GM18517 (cell line): ENCODE data around the gene CYTH2.
"Not testable (repeated sequence)": the region's sequence is repeated elsewhere in the genome, so short reads cannot be mapped to it uniquely, and the experiment has no call there.

Source experiments
- ATAC-seq: cut with Tn5 transposase; IDR thresholded peaks from one replicate; pipeline ENCODE4 v1.9.1; 2021; ENCODE audit warnings: mild to moderate bottlenecking, moderate library complexity; ENCODE audit not compliant: unreplicated experiment

Gene CYTH2

GRCh38 chr19:48476176-48476575 lies 7.0 kb downstream of the CYTH2 start:
- ATAC-seq, result no peak

- ATAC-seq, result no peak
These were observed 8.0 kb downstream of the CYTH2 start for GRCh38 chr19:48477067-48477685.

GRCh38 chr19:48477698-48478338 lies 8.6 kb downstream of the CYTH2 start:
- no peak for ATAC-seq

- no peak for ATAC-seq
These were observed 9.4 kb downstream of the CYTH2 start for GRCh38 chr19:48478339-48479256.

GRCh38 chr19:48479686-48480085 lies 10.5 kb downstream of the CYTH2 start:
- ATAC-seq, result no peak

- ATAC-seq, result no peak
These were observed 11.0 kb downstream of the CYTH2 start for GRCh38 chr19:48480183-48480557.

GRCh38 chr19:48480558-48481500 lies 11.7 kb downstream of the CYTH2 start:
- ATAC-seq, result no peak

GRCh38 chr19:48481846-48482639 lies 12.9 kb downstream of the CYTH2 start:
- no peak for ATAC-seq

GRCh38 chr19:48483301-48483700 lies 14.1 kb downstream of the CYTH2 start:
- ATAC-seq, result no peak

- no peak for ATAC-seq
These were observed 15.2 kb downstream of the CYTH2 start for GRCh38 chr19:48484247-48484893.

- ATAC-seq, result no peak
These were observed 15.9 kb downstream of the CYTH2 start for GRCh38 chr19:48484931-48485612.

GRCh38 chr19:48486706-48487105 lies 17.5 kb downstream of the CYTH2 start:
- not testable (repeated sequence) for ATAC-seq

- ATAC-seq, result no peak
These were observed 18.4 kb downstream of the CYTH2 start for GRCh38 chr19:48487544-48487943.

GRCh38 chr19:48487948-48488347 lies 18.8 kb downstream of the CYTH2 start:
- no peak for ATAC-seq

- not testable (repeated sequence) for ATAC-seq
These were observed 19.3 kb downstream of the CYTH2 start for GRCh38 chr19:48488478-48488877.

- ATAC-seq, result no peak
These were observed 20.5 kb downstream of the CYTH2 start for GRCh38 chr19:48489608-48490216.

GRCh38 chr19:48490981-48491792 lies 22.0 kb downstream of the CYTH2 start:
- ATAC-seq, result no peak

GRCh38 chr19:48491793-48492123 lies 22.6 kb downstream of the CYTH2 start:
- no peak for ATAC-seq
